COLO668 (cell line): ENCODE data around the gene SLC30A9.
A peak's percentile ranks its signal among the peaks of the same experiment; 100 is the strongest.

Source experiments
- DNase-seq: peaks from one replicate; lab custom pipeline; 2025; ENCODE audit not compliant: unreplicated experiment; lab: John Stamatoyannopoulos, UW

SLC30A9 gene

DNA sequence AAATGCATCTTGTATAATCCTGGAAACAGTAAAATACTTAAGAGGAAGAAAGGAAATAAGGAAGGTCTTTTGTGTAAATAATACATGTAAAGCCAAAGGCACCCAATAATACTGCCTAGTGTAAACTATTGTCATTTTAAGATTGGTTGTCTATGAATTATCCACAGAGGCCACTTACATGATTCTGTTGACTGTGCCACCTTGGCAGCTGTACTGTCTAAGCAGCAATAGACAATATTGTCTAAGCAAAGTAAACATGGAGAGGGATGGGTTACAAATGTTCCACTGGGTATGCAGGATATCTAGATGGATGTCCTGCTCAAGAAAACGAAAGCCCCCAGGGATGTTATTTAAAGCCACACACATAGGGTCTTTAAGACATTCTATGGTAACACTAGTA, 142.7 kb downstream of the SLC30A9 start:
- peak; percentile 44 for DNase-seq

DNA sequence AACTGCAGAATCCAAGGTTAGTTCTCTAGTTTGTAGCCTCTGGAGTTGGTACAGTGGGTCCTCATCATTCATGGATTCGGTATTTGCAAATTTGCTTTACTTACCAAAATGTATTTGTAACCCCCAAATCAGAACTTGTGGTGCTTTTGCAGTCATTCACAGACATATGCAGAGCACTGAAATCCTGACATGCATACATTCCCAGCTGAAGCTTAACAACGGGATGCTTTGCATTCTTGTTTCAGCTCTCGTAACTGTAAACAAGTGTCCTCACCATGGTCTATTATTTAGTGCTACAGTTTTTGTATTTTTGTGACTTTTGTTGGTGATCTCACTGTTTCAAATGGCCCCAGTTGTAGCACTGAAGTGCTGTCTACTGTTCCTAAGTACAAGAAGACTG, 146.0 kb downstream of the SLC30A9 start:
- no peak for DNase-seq
